Measurements from ENCODE around the gene POLR3GL. TPM values are rescaled to one million over a fixed set of nuclear protein-coding genes. Genes with fewer than 3 reads are reported as not detected.

Gene POLR3GL
- total RNA-seq, 1 experiment from 2014 or later = 22.8 TPM

GRCh38 chr1:145956781-145957442 lies 7.6 kb upstream of the POLR3GL start:
- peak in 1 of 2 experiments; percentile 26 for DNase-seq (ENCODE audit: low read depth in 1 of 2, low spot score in 2 of 2)
- peaks cover 20% of the 10 kb centered on the region for H3K36me3 ChIP-seq
- H3K9me3 ChIP-seq (replicated peaks) = no peaks in the 10 kb centered on the region
- peak overlapping the region; percentile 52 for H3K4me3 ChIP-seq
- H3K27me3 ChIP-seq (replicated peaks) = no peaks in the 10 kb centered on the region
- peaks cover 41% of the 10 kb centered on the region for H3K4me1 ChIP-seq (replicated peaks)
- peak overlapping the region; percentile 41 for H3K27ac ChIP-seq

- peak; percentile 96 to 97 for DNase-seq (ENCODE audit: low read depth in 1 of 2, low spot score in 2 of 2)
- Histone ChIP-seq H3K27ac (peak within 1 kb of the TSS; percentile 41), H3K27me3 (replicated peaks) (no peaks in the 10 kb centered on the region), H3K36me3 (peaks cover 12% of the 10 kb centered on the region), H3K4me3 (peak within 1 kb of the TSS; percentile 52), H3K4me1 (replicated peaks) (peaks cover 46% of the 10 kb centered on the region), H3K9me3 (replicated peaks) (no peaks in the 10 kb centered on the region)
These were observed 6.8 kb upstream of the POLR3GL start, which contains the start of gene LIX1L for GRCh38 chr1:145957443-145958319. LIX1L (minus strand) TSS chr1:145958017; CDS start chr1:145957927, 90 bp downstream.

GRCh38 chr1:145958734-145959133 lies 5.8 kb upstream of the POLR3GL start:
- peaks cover 57% of the 10 kb centered on the region for H3K4me1 ChIP-seq (replicated peaks)
- H3K9me3 ChIP-seq (replicated peaks) = no peaks in the 10 kb centered on the region
- H3K27ac ChIP-seq = no peak overlapping the region
- peaks cover 9% of the 10 kb centered on the region for H3K36me3 ChIP-seq
- DNase-seq (ENCODE audit: low read depth in 1 of 2, low spot score in 2 of 2) = no peak
- no peaks in the 10 kb centered on the region for H3K27me3 ChIP-seq (replicated peaks)
- no peak overlapping the region for H3K4me3 ChIP-seq

- H3K27me3 ChIP-seq (replicated peaks) = no peaks in the 10 kb centered on the region
These were observed 5.2 kb upstream of the POLR3GL start for GRCh38 chr1:145959333-145959732.

GRCh38 chr1:145959957-145960467 lies 4.5 kb upstream of the POLR3GL start:
- peak overlapping the region; percentile 58 for H3K4me3 ChIP-seq
- DNase-seq (ENCODE audit: low read depth in 1 of 2, low spot score in 2 of 2) = no peak
- peaks cover under 1% of the 10 kb centered on the region for H3K36me3 ChIP-seq
- peaks cover 64% of the 10 kb centered on the region for H3K4me1 ChIP-seq (replicated peaks)
- H3K27me3 ChIP-seq (replicated peaks) = no peaks in the 10 kb centered on the region
- H3K27ac ChIP-seq = no peak overlapping the region
- H3K9me3 ChIP-seq (replicated peaks) = no peaks in the 10 kb centered on the region

More at GRCh38 chr1:145959333-145959732, 5.2 kb upstream of the POLR3GL start:
- Histone ChIP-seq H3K9me3 (replicated peaks) (no peaks in the 10 kb centered on the region), H3K27ac (no peak overlapping the region), H3K36me3 (peaks cover 8% of the 10 kb centered on the region), H3K4me3 (no peak overlapping the region), H3K4me1 (replicated peaks) (peaks cover 63% of the 10 kb centered on the region)
- no peak for DNase-seq (ENCODE audit: low read depth in 1 of 2, low spot score in 2 of 2)

GRCh38 chr1:145960468-145961108 lies 3.9 kb upstream of the POLR3GL start:
- DNase-seq (ENCODE audit: low read depth in 1 of 2, low spot score in 2 of 2) = peak; percentile 83 to 85
- H3K27me3 ChIP-seq (replicated peaks) = no peaks in the 10 kb centered on the region
- H3K4me3 ChIP-seq = peak overlapping the region; percentile 58
- H3K36me3 ChIP-seq = no peaks in the 10 kb centered on the region
- H3K4me1 ChIP-seq (replicated peaks) = peaks cover 64% of the 10 kb centered on the region
- peak overlapping the region; percentile 37; the same call in 1 of the 2 replicates for H3K27ac ChIP-seq
- no peaks in the 10 kb centered on the region for H3K9me3 ChIP-seq (replicated peaks)

- Histone ChIP-seq H3K4me1 (replicated peaks) (peaks cover 59% of the 10 kb centered on the region), H3K9me3 (replicated peaks) (no peaks in the 10 kb centered on the region), H3K27me3 (replicated peaks) (no peaks in the 10 kb centered on the region), H3K27ac (peak overlapping the region; percentile 37; the same call in 1 of the 2 replicates), H3K4me3 (peak overlapping the region; percentile 58), H3K36me3 (no peaks in the 10 kb centered on the region)
- no peak for DNase-seq (ENCODE audit: low read depth in 1 of 2, low spot score in 2 of 2)
These were observed 3.4 kb upstream of the POLR3GL start for GRCh38 chr1:145961109-145961424.

GRCh38 chr1:145961425-145962156 lies 2.9 kb upstream of the POLR3GL start:
- Histone ChIP-seq H3K27ac (no peak overlapping the region), H3K27me3 (replicated peaks) (no peaks in the 10 kb centered on the region), H3K36me3 (no peaks in the 10 kb centered on the region), H3K4me1 (replicated peaks) (peaks cover 54% of the 10 kb centered on the region), H3K9me3 (replicated peaks) (no peaks in the 10 kb centered on the region), H3K4me3 (peak overlapping the region; percentile 58)
- no peak for DNase-seq (ENCODE audit: low read depth in 1 of 2, low spot score in 2 of 2)

- no peak overlapping the region for H3K27ac ChIP-seq
- peak overlapping the region; percentile 27 for H3K4me3 ChIP-seq
- DNase-seq (ENCODE audit: low read depth in 1 of 2, low spot score in 2 of 2) = no peak
- H3K27me3 ChIP-seq (replicated peaks) = no peaks in the 10 kb centered on the region
- H3K9me3 ChIP-seq (replicated peaks) = no peaks in the 10 kb centered on the region
- peaks cover 53% of the 10 kb centered on the region for H3K4me1 ChIP-seq (replicated peaks)
- H3K36me3 ChIP-seq = no peaks in the 10 kb centered on the region
These were observed 2.1 kb upstream of the POLR3GL start for GRCh38 chr1:145962157-145963102.

GRCh38 chr1:145963265-145964019 lies 1.0 kb upstream of the POLR3GL start:
- Histone ChIP-seq H3K4me3 (peak overlapping the region; percentile 50; the same call in 1 of the 2 replicates), H3K4me1 (replicated peaks) (peaks cover 52% of the 10 kb centered on the region), H3K9me3 (replicated peaks) (no peaks in the 10 kb centered on the region), H3K27me3 (replicated peaks) (no peaks in the 10 kb centered on the region), H3K36me3 (no peaks in the 10 kb centered on the region), H3K27ac (peak overlapping the region; percentile 51)
- peak in 1 of 2 experiments; percentile 53 for DNase-seq (ENCODE audit: low read depth in 1 of 2, low spot score in 2 of 2)

GRCh38 chr1:145965119-145965744 lies 742 bp downstream of the POLR3GL start:
- no peak for DNase-seq (ENCODE audit: low read depth in 1 of 2, low spot score in 2 of 2)
- Histone ChIP-seq H3K9me3 (replicated peaks) (no peaks in the 10 kb centered on the region), H3K36me3 (no peaks in the 10 kb centered on the region), H3K27ac (no peak overlapping the region), H3K4me1 (replicated peaks) (peaks cover 46% of the 10 kb centered on the region), H3K4me3 (peak overlapping the region; percentile 50), H3K27me3 (replicated peaks) (no peaks in the 10 kb centered on the region)
